H9 (cell line): ENCODE results near the gene GALR1. TPM values are rescaled to one million over a fixed set of nuclear protein-coding genes. Genes with fewer than 3 reads are reported as not detected.

Source experiments
- DNase-seq: peaks from one replicate; pipeline ENCODE4 v3.0.0-alpha.2; 2017
- H2AFZ ChIP-seq: one replicate; pipeline ENCODE4 v1.6.1; 2013; ENCODE audit warnings: mild to moderate bottlenecking, low read length, control low read depth, moderate library complexity
- H2AK5ac ChIP-seq: 2 replicates; pipeline ENCODE4 v1.6.1; 2013; ENCODE audit warnings: low read length, control low read depth, mixed read lengths; ENCODE audit not compliant: insufficient read length
- H2BK120ac ChIP-seq: one replicate; pipeline ENCODE4 v1.6.1; 2013; ENCODE audit warnings: low read depth, mild to moderate bottlenecking, low read length, control low read depth, inconsistent platforms; ENCODE audit not compliant: poor library complexity, severe bottlenecking
- H2BK12ac ChIP-seq: 2 replicates; pipeline ENCODE4 v1.6.1; 2013; ENCODE audit warnings: low read length, control low read depth, mixed read lengths, low read depth; ENCODE audit not compliant: insufficient read length
- H2BK15ac ChIP-seq: 2 replicates; pipeline ENCODE4 v1.6.1; 2013; ENCODE audit warnings: low read depth, low read length, control low read depth
- H2BK20ac ChIP-seq: one replicate; pipeline ENCODE4 v1.6.1; 2013; ENCODE audit warnings: low read depth, mild to moderate bottlenecking, low read length, control low read depth, inconsistent platforms; ENCODE audit not compliant: poor library complexity, severe bottlenecking
- H2BK5ac ChIP-seq: 2 replicates; pipeline ENCODE4 v1.6.1; 2013; ENCODE audit warnings: low read length, control low read depth, mixed read lengths; ENCODE audit not compliant: insufficient read length
- H3K14ac ChIP-seq: 2 replicates; pipeline ENCODE4 v1.6.1; 2013; ENCODE audit warnings: low read length, control low read depth; ENCODE audit not compliant: insufficient read depth
- H3K18ac ChIP-seq: 2 replicates; pipeline ENCODE4 v1.6.1; 2013; ENCODE audit warnings: low read depth, mild to moderate bottlenecking, mixed read lengths, low read length, control low read depth; ENCODE audit not compliant: insufficient read length
- H3K23ac ChIP-seq: 2 replicates; pipeline ENCODE4 v1.6.1; 2013; ENCODE audit warnings: low read length, control low read depth, mixed read lengths, low read depth; ENCODE audit not compliant: insufficient read length
- H3K23me2 ChIP-seq: 2 replicates; pipeline ENCODE4 v1.6.1; 2013; ENCODE audit warnings: low read depth, mild to moderate bottlenecking, mixed read lengths, low read length, control low read depth; ENCODE audit not compliant: insufficient read length, poor library complexity, severe bottlenecking
- H3K27ac ChIP-seq: 2 replicates; pipeline ENCODE4 v1.5.1; 2013; ENCODE audit warnings: low read length, control low read depth, mixed read lengths, low read depth; ENCODE audit not compliant: insufficient read length
- H3K27me3 ChIP-seq: 2 replicates; pipeline ENCODE4 v1.6.1; 2013; ENCODE audit warnings: low read length, control low read depth, inconsistent platforms; ENCODE audit not compliant: insufficient read depth
- H3K4ac ChIP-seq: 2 replicates; pipeline ENCODE4 v1.6.1; 2013; ENCODE audit warnings: low read depth, mild to moderate bottlenecking, control low read depth, inconsistent platforms, low read length, moderate library complexity
- H3K4me1 ChIP-seq: 2 replicates; pipeline ENCODE4 v1.6.1; 2013; ENCODE audit warnings: low read length, control low read depth, inconsistent platforms; ENCODE audit not compliant: insufficient read depth
- H3K4me2 ChIP-seq: 2 replicates; pipeline ENCODE4 v1.6.1; 2013; ENCODE audit warnings: low read length, control low read depth, mixed read lengths; ENCODE audit not compliant: insufficient read length, insufficient read depth
- H3K56ac ChIP-seq: 2 replicates; pipeline ENCODE4 v1.6.1; 2013; ENCODE audit warnings: low read depth, mild to moderate bottlenecking, mixed read lengths, low read length, control low read depth; ENCODE audit not compliant: insufficient read length
- H3K79me1 ChIP-seq: 2 replicates; pipeline ENCODE4 v1.6.1; 2013; ENCODE audit warnings: low read depth, mild to moderate bottlenecking, moderate library complexity, low read length, control low read depth, inconsistent platforms; ENCODE audit not compliant: insufficient read depth, poor library complexity, severe bottlenecking
- H3K79me2 ChIP-seq: 2 replicates; pipeline ENCODE4 v1.6.1; 2013; ENCODE audit warnings: low read length, control low read depth, inconsistent platforms; ENCODE audit not compliant: insufficient read depth
- H3K9ac ChIP-seq: 2 replicates; pipeline ENCODE4 v1.6.1; 2013; ENCODE audit warnings: low read length, control low read depth, mixed read lengths; ENCODE audit not compliant: insufficient read length; ENCODE audit errors: extremely low read depth
- H3K9me3 ChIP-seq: one replicate; pipeline ENCODE4 v1.6.1; 2013; ENCODE audit warnings: low read depth, low read length, inconsistent platforms; ENCODE audit not compliant: control insufficient read depth
- H3T11ph ChIP-seq: one replicate; pipeline ENCODE4 v1.6.1; 2013; ENCODE audit warnings: mild to moderate bottlenecking, low read length, control low read depth, inconsistent platforms
- H4K20me1 ChIP-seq: one replicate; pipeline ENCODE4 v1.6.1; 2013; ENCODE audit not compliant: control insufficient read depth, insufficient read length, insufficient read depth
- H4K5ac ChIP-seq: 2 replicates; pipeline ENCODE4 v1.6.1; 2013; ENCODE audit warnings: low read depth, mild to moderate bottlenecking, mixed read lengths, low read length, control low read depth; ENCODE audit not compliant: insufficient read length
- H4K8ac ChIP-seq: replicated peaks from 2 replicates; pipeline ENCODE4 v1.6.1; 2013; ENCODE audit warnings: low read length, control low read depth, mixed read lengths, low read depth; ENCODE audit not compliant: insufficient read length
- H4K91ac ChIP-seq: 2 replicates; pipeline ENCODE4 v1.6.1; 2013; ENCODE audit warnings: low read depth, mild to moderate bottlenecking, moderate library complexity, mixed read lengths, low read length, control low read depth; ENCODE audit not compliant: insufficient read length
- H3K27ac Mint-ChIP-seq, 3 experiments: 2 replicates in 2 of 3; 3 replicates in 1 of 3; pipeline ENCODE4 v1.8.0; 2020 to 2021; ENCODE audit warnings: mixed read lengths in 3 of 3, mild to moderate bottlenecking in 1 of 3, moderate library complexity in 1 of 3
- H3K27me3 Mint-ChIP-seq: 2 replicates; pipeline ENCODE4 v1.8.0; 2021; ENCODE audit warnings: low read depth, mild to moderate bottlenecking, moderate library complexity, mixed read lengths
- H3K36me3 Mint-ChIP-seq, 3 experiments: 2 replicates in 2 of 3; 3 replicates in 1 of 3; pipeline ENCODE4 v1.8.0; 2020 to 2021; ENCODE audit warnings: low read depth in 3 of 3, mixed read lengths in 3 of 3; ENCODE audit not compliant: insufficient read depth in 1 of 3
- H3K4me1 Mint-ChIP-seq, 2 experiments: 2 replicates each; pipeline ENCODE4 v1.8.0; 2020; ENCODE audit warnings: mixed read lengths in 2 of 2
- H3K4me3 Mint-ChIP-seq, 2 experiments: 2 replicates in 1 of 2; 3 replicates in 1 of 2; pipeline ENCODE4 v1.8.0; 2020 to 2021; ENCODE audit warnings: mild to moderate bottlenecking in 2 of 2, mixed read lengths in 2 of 2, moderate library complexity in 1 of 2
- H3K9me3 Mint-ChIP-seq, 2 experiments: 2 replicates in 1 of 2; 3 replicates in 1 of 2; pipeline ENCODE4 v1.8.0; 2020; ENCODE audit warnings: mild to moderate bottlenecking in 2 of 2, mixed read lengths in 2 of 2, moderate library complexity in 1 of 2
- CTCF ChIP-seq: fragments of 200-600 bp; sonication (generic); conservative IDR thresholded peaks from 3 replicates; pipeline ENCODE4 v1.8.0; 2021; ENCODE audit warnings: antibody characterized with exemption, mild to moderate bottlenecking
- WGBS: extraction: QIAGEN DNeasy Blood & Tissue Kit; methylation state at CpG from one replicate; pipeline ENCODE4 v1.1.7; 2013; ENCODE audit warnings: missing lambda C conversion rate, low lambda C conversion rate, mixed read lengths; ENCODE audit not compliant: insufficient read length; ENCODE audit errors: extremely low coverage; 5-methylcytosine and 5-hydroxymethylcytosine counted together
- total RNA-seq: library from RNA; stranded (reverse); gene quantifications from 2 replicates; pipeline ENCODE4 v1.2.1, GENCODE V29; 2021

GALR1 gene
- total RNA-seq, 1 experiment from 2014 or later: 0.07 TPM

GRCh38 chr18:77267969-77268368, 18.3 kb downstream of the GALR1 start:
- Histone ChIP-seq H4K8ac (no peak overlapping the region), H3K23me2 (no peaks in the 10 kb centered on the region), H3K4ac (no peak overlapping the region), H3K23ac (no peak overlapping the region), H2BK12ac (no peak overlapping the region), H3K4me1 (peaks cover 8% of the 10 kb centered on the region), H3K4me2 (no peak overlapping the region), H4K5ac (no peak overlapping the region), H2BK20ac (no peak overlapping the region), H2BK120ac (no peak overlapping the region), H3K79me2 (no peaks in the 10 kb centered on the region), H3K18ac (no peak overlapping the region), H2AFZ (no peak overlapping the region), H4K20me1 (no peaks in the 10 kb centered on the region), H2BK5ac (no peak overlapping the region), H2BK15ac (no peak overlapping the region), H3K79me1 (no peaks in the 10 kb centered on the region), H3T11ph (no peak overlapping the region), H2AK5ac (no peak overlapping the region), H3K27me3 (no peaks in the 10 kb centered on the region), H3K14ac (no peak overlapping the region), H3K27ac (no peak overlapping the region), H3K9ac (no peak overlapping the region), H4K91ac (no peak overlapping the region), H3K9me3 (no peaks in the 10 kb centered on the region), H3K56ac (no peak overlapping the region)
- Mint-ChIP-seq H3K27me3 (peaks cover 10% of the 10 kb centered on the region), H3K36me3 (peaks cover 0 to 6% (median 6%) of the 10 kb centered on the region in 3 experiments; a peak in 3 of 7 replicates), H3K27ac (no peak overlapping the region; a peak in 1 of 7 replicates), H3K4me3 (no peak overlapping the region), H3K9me3 (peaks cover 4 to 10% of the 10 kb centered on the region in 2 experiments; a peak in 3 of 5 replicates), H3K4me1 (peaks cover 25 to 34% of the 10 kb centered on the region in 2 experiments)
- no peak for TF ChIP-seq CTCF
- no CpG with 5 or more reads among the region's 6 CpGs for WGBS
- DNase-seq: no peak
